Measurements from ENCODE around the gene ATP10B. TPM values are rescaled to one million over a fixed set of nuclear protein-coding genes. Genes with fewer than 3 reads are reported as not detected.

ATP10B gene
- total RNA-seq, 1 experiment from 2014 or later: not detected

GRCh38 chr5:160833806-160834205 is 18.2 kb downstream of the ATP10B start:
- Histone ChIP-seq H3K9me3 (ENCODE audit: control insufficient read depth, insufficient read depth, low read depth, low read length) (no peaks in the 10 kb centered on the region), H3K4me1 (ENCODE audit: control insufficient read depth, insufficient read depth, low read length) (no peaks in the 10 kb centered on the region), H3K27ac (ENCODE audit: low read length) (no peak overlapping the region), H3K36me3 (ENCODE audit: control insufficient read depth, insufficient read depth, low read length) (no peaks in the 10 kb centered on the region), H3K4me3 (ENCODE audit: low read depth in 2 of 2, low read length in 2 of 2) (no peak overlapping the region), H3K27me3 (ENCODE audit: control insufficient read depth, insufficient read depth, low read length) (no peaks in the 10 kb centered on the region)
- BruUV-seq (replicated peaks): no TSS peak
- ChIA-PET POLR2A (no interaction called here), CTCF (no interaction called here)
- intact Hi-C loops (cut with micrococcal nuclease; ENCODE audit: unreplicated experiment) (no loop called here), in situ Hi-C loops (cut with HindIII; ENCODE audit: low pct_unique_long_range_greater_than_20kb, low sequenced_read_pairs) (no loop called here)
- DNase-seq (ENCODE audit: low read depth, low spot score) (no peak), ATAC-seq (no peak)
- TF ChIP-seq POLR2AphosphoS5 (IDR thresholded peaks at IDR 0.05; ENCODE audit: low read depth, low read length) (no peak), REST (IDR thresholded peaks at IDR 0.05; ENCODE audit: insufficient read depth in 1 of 2, low read depth in 2 of 2, low read length in 1 of 2) (no peak), SIN3A (IDR thresholded peaks at IDR 0.05; ENCODE audit: borderline replicate concordance, insufficient read depth, low read depth, low read length) (no peak), CTCF (IDR thresholded peaks at IDR 0.05) (no peak), TCF7L2 (IDR thresholded peaks at IDR 0.05; ENCODE audit: low read depth, low read length) (no peak)

- no peaks in the 10 kb centered on the region for H3K27me3 ChIP-seq (ENCODE audit: control insufficient read depth, insufficient read depth, low read length)
- no peaks in the 10 kb centered on the region for H3K9me3 ChIP-seq (ENCODE audit: control insufficient read depth, insufficient read depth, low read depth, low read length)
- ChIA-PET CTCF (no interaction called here), POLR2A (no interaction called here)
- no peak overlapping the region for H3K4me3 ChIP-seq (ENCODE audit: low read depth in 2 of 2, low read length in 2 of 2)
- H3K4me1 ChIP-seq (ENCODE audit: control insufficient read depth, insufficient read depth, low read length): no peaks in the 10 kb centered on the region
- H3K27ac ChIP-seq (ENCODE audit: low read length): no peak overlapping the region
- BruUV-seq (replicated peaks): no TSS peak
- DNase-seq (ENCODE audit: low read depth, low spot score) (no peak), ATAC-seq (no peak)
- intact Hi-C loops (cut with micrococcal nuclease; ENCODE audit: unreplicated experiment): no loop called here
- no peaks in the 10 kb centered on the region for H3K36me3 ChIP-seq (ENCODE audit: control insufficient read depth, insufficient read depth, low read length)
- TF ChIP-seq SIN3A (IDR thresholded peaks at IDR 0.05; ENCODE audit: borderline replicate concordance, insufficient read depth, low read depth, low read length) (no peak), CTCF (IDR thresholded peaks at IDR 0.05) (no peak), REST (IDR thresholded peaks at IDR 0.05; ENCODE audit: insufficient read depth in 1 of 2, low read depth in 2 of 2, low read length in 1 of 2) (no peak), TCF7L2 (IDR thresholded peaks at IDR 0.05; ENCODE audit: low read depth, low read length) (no peak), POLR2AphosphoS5 (IDR thresholded peaks at IDR 0.05; ENCODE audit: low read depth, low read length) (no peak)
- in situ Hi-C loops (cut with HindIII; ENCODE audit: low pct_unique_long_range_greater_than_20kb, low sequenced_read_pairs): no loop called here
These were observed 20.2 kb downstream of the ATP10B start for GRCh38 chr5:160831801-160832200.
